Endothelial cell of umbilical vein (primary cell): ENCODE data around the gene IP6K1. TPM values are rescaled to one million over a fixed set of nuclear protein-coding genes. Genes with fewer than 3 reads are reported as not detected.

Experiments
- BruUV-seq: library from RNA; stranded (reverse); fragments of 400-500 nt; replicated peaks from 2 replicates; lab custom pipeline; 2021; lab: Mats Ljungman, UMichigan
- CTCF ChIA-PET: fragments of 300-600, 350-600 bp; sonication (Branson Sonifier 250); formaldehyde crosslinking; loops from one replicate; lab custom pipeline; 2021; ENCODE audit warnings: antibody characterized with exemption, inconsistent platforms; lab: Charles Lee
- POLR2A ChIA-PET: fragments of 300-600, 350-600 bp; sonication (Branson Sonifier 250); formaldehyde crosslinking; loops from one replicate; lab custom pipeline; 2021; ENCODE audit warnings: antibody characterized with exemption, inconsistent platforms; lab: Charles Lee
- DNase-seq: peaks from one replicate; pipeline ENCODE4 v3.0.0-alpha.2; 2011; ENCODE audit warnings: low read depth, low spot score
- FAIRE-seq: peaks from 2 replicates; lab custom pipeline; 2011; peaks lifted over from hg19 to GRCh38; lab: Jason Lieb, UNC
- H2AFZ ChIP-seq: 2 replicates; pipeline ENCODE4 v1.6.0; 2012; ENCODE audit warnings: low read depth, low read length, control low read depth, inconsistent platforms
- H3K27ac ChIP-seq: 2 replicates; pipeline ENCODE4 v1.5.1; 2011; ENCODE audit warnings: low read depth, mild to moderate bottlenecking, control low read depth, low read length, moderate library complexity; ENCODE audit not compliant: insufficient read depth
- H3K27me3 ChIP-seq, 2 experiments: 2 replicates each; pipeline versions ENCODE4 v1.6.0 to v1.6.1; 2011; ENCODE audit warnings: low read length in 2 of 2, mixed read lengths in 1 of 2; ENCODE audit not compliant: control insufficient read depth in 2 of 2, insufficient read depth in 2 of 2
- H3K36me3 ChIP-seq, 2 experiments: 2 replicates in 1 of 2; 3 replicates in 1 of 2; pipeline ENCODE4 v1.5.1; 2011; ENCODE audit warnings: low read length in 2 of 2, mild to moderate bottlenecking in 1 of 2, moderate library complexity in 1 of 2; ENCODE audit not compliant: control insufficient read depth in 2 of 2, insufficient read depth in 2 of 2; ENCODE audit errors: extremely low read depth in 1 of 2
- H3K4me1 ChIP-seq: 3 replicates; pipeline ENCODE4 v1.5.1; 2011; ENCODE audit warnings: mild to moderate bottlenecking, low read length; ENCODE audit not compliant: control insufficient read depth, insufficient read depth; ENCODE audit errors: extremely low read depth
- H3K4me2 ChIP-seq: 2 replicates; pipeline ENCODE4 v1.6.1; 2011; ENCODE audit warnings: low read length, control low read depth, mixed read lengths; ENCODE audit not compliant: insufficient read depth
- H3K4me3 ChIP-seq, 3 experiments: fragments of 200-600 bp in 1 of 3; sonication (generic), shearing (Covaris generic) in 1 of 3; replicated peaks in 1 of 3; 2 replicates each; pipeline ENCODE4 v1.5.1; 2011 to 2016; ENCODE audit warnings: control low read depth in 3 of 3, low read length in 3 of 3, mild to moderate bottlenecking in 2 of 3, inconsistent platforms in 1 of 3, low read depth in 1 of 3, moderate library complexity in 1 of 3; ENCODE audit not compliant: insufficient read depth in 1 of 3
- H3K79me2 ChIP-seq: 2 replicates; pipeline ENCODE4 v1.6.0; 2012; ENCODE audit warnings: low read length, inconsistent platforms; ENCODE audit not compliant: control insufficient read depth, insufficient read depth
- H3K9ac ChIP-seq: replicated peaks from 2 replicates; pipeline ENCODE3; 2011; ENCODE audit warnings: low read length, control low read depth; ENCODE audit not compliant: insufficient read depth; ENCODE audit errors: extremely low read depth
- H3K9me1 ChIP-seq: replicated peaks from 3 replicates; pipeline ENCODE4 v1.6.0; 2011; ENCODE audit warnings: mild to moderate bottlenecking, low read length; ENCODE audit not compliant: control insufficient read depth, insufficient read depth; ENCODE audit errors: extremely low read depth
- H3K9me3 ChIP-seq: replicated peaks from 2 replicates; pipeline ENCODE4 v1.5.1; 2012; ENCODE audit warnings: low read length, inconsistent platforms; ENCODE audit not compliant: control insufficient read depth, insufficient read depth
- H4K20me1 ChIP-seq: replicated peaks from 2 replicates; pipeline ENCODE3; 2011; ENCODE audit warnings: mild to moderate bottlenecking, low read length; ENCODE audit not compliant: control insufficient read depth, insufficient read depth; ENCODE audit errors: extremely low read depth
- CTCF ChIP-seq, 2 donors: IDR thresholded peaks; 1 replicate in 1 of 2; 2 replicates in 1 of 2; pipeline ENCODE4 v1.5.1; 2011; ENCODE audit warnings: low read length in 2 of 2, mild to moderate bottlenecking in 2 of 2, moderate library complexity in 2 of 2, control low read depth in 1 of 2, inconsistent platforms in 1 of 2, low read depth in 1 of 2; ENCODE audit not compliant: insufficient read depth in 1 of 2; ENCODE audit errors: extremely low read depth in 1 of 2
- EZH2 ChIP-seq: IDR thresholded peaks from 2 replicates; pipeline ENCODE4 v1.6.1; 2012; ENCODE audit warnings: borderline replicate concordance, low read depth, mild to moderate bottlenecking, moderate library complexity, low read length, inconsistent platforms; ENCODE audit not compliant: severe bottlenecking
- FOS ChIP-seq: IDR thresholded peaks from 2 replicates; pipeline ENCODE4 v1.6.1; 2011; ENCODE audit warnings: mild to moderate bottlenecking, low read length, moderate library complexity, borderline replicate concordance; ENCODE audit not compliant: insufficient read depth
- GATA2 ChIP-seq: IDR thresholded peaks from 2 replicates; pipeline ENCODE4 v1.7.0; 2011; ENCODE audit warnings: low read depth, mild to moderate bottlenecking, moderate library complexity, mixed read lengths, low read length; ENCODE audit not compliant: insufficient read length, insufficient read depth
- JUN ChIP-seq: IDR thresholded peaks from 2 replicates; pipeline ENCODE4 v1.6.1; 2011; ENCODE audit warnings: borderline replicate concordance, low read depth; ENCODE audit not compliant: insufficient read length, insufficient read depth
- MYC ChIP-seq: IDR thresholded peaks from one replicate; pipeline ENCODE4 v1.6.1; 2011; ENCODE audit warnings: mild to moderate bottlenecking, low read depth, low read length
- POLR2A ChIP-seq: IDR thresholded peaks from 2 replicates; pipeline ENCODE4 v1.6.1; 2012; ENCODE audit warnings: low read depth, mild to moderate bottlenecking, control low read depth, low read length
- dilution Hi-C: fragments of 300-500 bp; cut with MboI; formaldehyde crosslinking; loops from one replicate; pipeline ENCODE4 v1.15.0; 2019; ENCODE audit warnings: low sequenced_read_pairs; ENCODE audit not compliant: extremely low pct_ligation_motif_present
- intact Hi-C: fragments of 100-400 bp; cut with micrococcal nuclease; formaldehyde crosslinking; loops from one replicate; pipeline ENCODE4 v1.10.0; 2022
- polyA plus RNA-seq, 4 experiments: library from polyadenylated mRNA; depleted of rRNA in 3 of 4; stranded (reverse) in 3 of 4; unstranded in 1 of 4; fragments of >200 nt; gene quantifications; 2 replicates each; pipeline versions ENCODE4 v1.2.1 to v1.2.3, GENCODE V29; 2011 to 2012; ENCODE audit warnings: missing spikeins in 1 of 4
- total RNA-seq: library from RNA; stranded (reverse); gene quantifications from 2 replicates; pipeline ENCODE4 v1.2.3, GENCODE V29; 2021

IP6K1 gene
- total and polyA plus RNA-seq, 2 donors (not counting 3 experiments of a cell fraction or from before 2014, with no cell fraction given): 42.7 to 60.8 TPM

- H3K27me3 ChIP-seq: no peaks in the 10 kb centered on the region
- dilution Hi-C loops: no loop called here
- DNase-seq (no peak), FAIRE-seq (no peak)
- intact Hi-C loops: no loop called here
- no peaks in the 10 kb centered on the region for H4K20me1 ChIP-seq
- H3K9ac ChIP-seq: no peak overlapping the region
- H3K4me3 ChIP-seq: no peak overlapping the region
- H3K36me3 ChIP-seq: no peaks in the 10 kb centered on the region
- H3K9me1 ChIP-seq: no peaks in the 10 kb centered on the region
- no peak overlapping the region for H3K27ac ChIP-seq
- H3K4me1 ChIP-seq: peaks cover 3% of the 10 kb centered on the region
- ChIA-PET CTCF (no interaction called here), POLR2A (no interaction called here)
- no peak overlapping the region for H2AFZ ChIP-seq
- H3K79me2 ChIP-seq: no peaks in the 10 kb centered on the region
- H3K9me3 ChIP-seq: no peaks in the 10 kb centered on the region
- no peak overlapping the region for H3K4me2 ChIP-seq
- TF ChIP-seq FOS: no peak
- TF ChIP-seq GATA2: no peak
- no peak for TF ChIP-seq EZH2
- TF ChIP-seq JUN: no peak
- TF ChIP-seq POLR2A: no peak
- no peak for TF ChIP-seq CTCF (IDR thresholded peaks at IDR 0.05; ENCODE audit: extremely low read depth in 1 of 2, insufficient read depth in 1 of 2, low read depth in 1 of 2, low read length in 2 of 2)
- TF ChIP-seq MYC: no peak
- BruUV-seq: no TSS peak
Measured at GRCh38 chr3:49794431-49794830, 8.1 kb upstream of the IP6K1 start.
